ENCODE measurements around the gene CXCL5. TPM values are rescaled to one million over a fixed set of nuclear protein-coding genes. Genes with fewer than 3 reads are reported as not detected.

The CXCL5 gene
- total RNA-seq, 1 experiment from 2014 or later = 0.10 TPM

- DNase-seq (ENCODE audit: low read depth, low spot score) (no peak), ATAC-seq (no peak)
- TF ChIP-seq, protein P1, sequence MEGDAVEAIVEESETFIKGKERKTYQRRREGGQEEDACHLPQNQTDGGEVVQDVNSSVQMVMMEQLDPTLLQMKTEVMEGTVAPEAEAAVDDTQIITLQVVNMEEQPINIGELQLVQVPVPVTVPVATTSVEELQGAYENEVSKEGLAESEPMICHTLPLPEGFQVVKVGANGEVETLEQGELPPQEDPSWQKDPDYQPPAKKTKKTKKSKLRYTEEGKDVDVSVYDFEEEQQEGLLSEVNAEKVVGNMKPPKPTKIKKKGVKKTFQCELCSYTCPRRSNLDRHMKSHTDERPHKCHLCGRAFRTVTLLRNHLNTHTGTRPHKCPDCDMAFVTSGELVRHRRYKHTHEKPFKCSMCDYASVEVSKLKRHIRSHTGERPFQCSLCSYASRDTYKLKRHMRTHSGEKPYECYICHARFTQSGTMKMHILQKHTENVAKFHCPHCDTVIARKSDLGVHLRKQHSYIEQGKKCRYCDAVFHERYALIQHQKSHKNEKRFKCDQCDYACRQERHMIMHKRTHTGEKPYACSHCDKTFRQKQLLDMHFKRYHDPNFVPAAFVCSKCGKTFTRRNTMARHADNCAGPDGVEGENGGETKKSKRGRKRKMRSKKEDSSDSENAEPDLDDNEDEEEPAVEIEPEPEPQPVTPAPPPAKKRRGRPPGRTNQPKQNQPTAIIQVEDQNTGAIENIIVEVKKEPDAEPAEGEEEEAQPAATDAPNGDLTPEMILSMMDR (IDR thresholded peaks at IDR 0.05) = no peak
- TF ChIP-seq REST (IDR thresholded peaks at IDR 0.05; ENCODE audit: insufficient read depth in 1 of 2, low read depth in 2 of 2, low read length in 1 of 2) (no peak), TCF7L2 (IDR thresholded peaks at IDR 0.05; ENCODE audit: low read depth, low read length) (no peak), SIN3A (IDR thresholded peaks at IDR 0.05; ENCODE audit: borderline replicate concordance, insufficient read depth, low read depth, low read length) (no peak), POLR2AphosphoS5 (IDR thresholded peaks at IDR 0.05; ENCODE audit: low read depth, low read length) (no peak)
- BruUV-seq (replicated peaks) = no TSS peak
- Histone ChIP-seq H3K27me3 (ENCODE audit: control insufficient read depth, insufficient read depth, low read length) (no peaks in the 10 kb centered on the region), H3K4me3 (ENCODE audit: low read depth in 2 of 2, low read length in 2 of 2) (no peak overlapping the region), H3K9me3 (ENCODE audit: control insufficient read depth, insufficient read depth, low read depth, low read length) (no peaks in the 10 kb centered on the region), H3K27ac (ENCODE audit: low read length) (no peak overlapping the region), H3K36me3 (ENCODE audit: control insufficient read depth, insufficient read depth, low read length) (no peaks in the 10 kb centered on the region), H3K4me1 (ENCODE audit: control insufficient read depth, insufficient read depth, low read length) (no peaks in the 10 kb centered on the region)
- in situ Hi-C loops (cut with HindIII; ENCODE audit: low pct_unique_long_range_greater_than_20kb, low sequenced_read_pairs) = no loop called here
- intact Hi-C loops (cut with micrococcal nuclease; ENCODE audit: unreplicated experiment) = no loop called here
- POLR2A ChIA-PET = no interaction called here
- CTCF ChIA-PET = no interaction called here
Observed at GRCh38 chr4:74018771-74019170, 20.3 kb upstream of the CXCL5 start.

- DNase-seq (ENCODE audit: low read depth, low spot score) = no peak
- no peak overlapping the region for H3K27ac ChIP-seq (ENCODE audit: low read length)
- intact Hi-C loops (cut with micrococcal nuclease; ENCODE audit: unreplicated experiment) = no loop called here
Observed at GRCh38 chr4:74018116-74018515, 19.6 kb upstream of the CXCL5 start.

More at GRCh38 chr4:74018116-74018515, 19.6 kb upstream of the CXCL5 start:
- Histone ChIP-seq H3K36me3 (ENCODE audit: control insufficient read depth, insufficient read depth, low read length) (no peaks in the 10 kb centered on the region), H3K9me3 (ENCODE audit: control insufficient read depth, insufficient read depth, low read depth, low read length) (no peaks in the 10 kb centered on the region), H3K27me3 (ENCODE audit: control insufficient read depth, insufficient read depth, low read length) (no peaks in the 10 kb centered on the region), H3K4me1 (ENCODE audit: control insufficient read depth, insufficient read depth, low read length) (no peaks in the 10 kb centered on the region), H3K4me3 (ENCODE audit: low read depth in 2 of 2, low read length in 2 of 2) (no peak overlapping the region)
- TF ChIP-seq SIN3A (IDR thresholded peaks at IDR 0.05; ENCODE audit: borderline replicate concordance, insufficient read depth, low read depth, low read length) = no peak
- TF ChIP-seq, protein P1 (IDR thresholded peaks at IDR 0.05) = no peak
- no peak for TF ChIP-seq TCF7L2 (IDR thresholded peaks at IDR 0.05; ENCODE audit: low read depth, low read length)
- TF ChIP-seq POLR2AphosphoS5 (IDR thresholded peaks at IDR 0.05; ENCODE audit: low read depth, low read length) = no peak
- TF ChIP-seq REST (IDR thresholded peaks at IDR 0.05; ENCODE audit: insufficient read depth in 1 of 2, low read depth in 2 of 2, low read length in 1 of 2) = no peak
- in situ Hi-C loops (cut with HindIII; ENCODE audit: low pct_unique_long_range_greater_than_20kb, low sequenced_read_pairs) = no loop called here
- no TSS peak for BruUV-seq (replicated peaks)
- ChIA-PET CTCF (no interaction called here), POLR2A (no interaction called here)
- no peak for ATAC-seq

All from Panc1 (cell line).